ENCODE data around the gene SHISA5. TPM values are rescaled to one million over a fixed set of nuclear protein-coding genes. Genes with fewer than 3 reads are reported as not detected.
A peak's percentile ranks its signal among the peaks of the same experiment; 100 is the strongest.

The SHISA5 gene
- total RNA-seq, 1 experiment from 2014 or later = 226 TPM

DNA sequence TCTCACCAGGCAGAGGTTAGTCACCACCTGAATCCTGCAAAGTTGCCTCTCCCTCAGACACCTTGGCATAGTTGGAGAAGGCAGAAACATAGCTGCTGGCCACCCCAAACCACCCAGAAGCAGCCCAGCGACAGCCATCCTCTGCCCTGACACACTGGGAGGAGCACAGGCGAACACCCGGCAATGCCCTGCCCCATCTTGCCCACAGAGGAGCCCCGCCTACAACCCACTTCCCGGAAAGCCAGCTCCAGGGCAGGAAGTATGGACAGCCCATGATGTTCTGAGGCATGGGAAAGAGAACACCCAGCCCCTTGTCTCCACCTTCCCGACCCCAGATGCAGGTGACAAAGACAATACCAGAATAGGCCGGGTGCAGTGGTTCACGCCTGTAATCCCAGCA is 12.6 kb upstream of the SHISA5 start:
- no peaks in the 10 kb centered on the region for H3K9me3 ChIP-seq
- Mint-ChIP-seq H3K9me3 (ENCODE audit: unreplicated experiment) (no peaks in the 10 kb centered on the region), H3K4me3 (ENCODE audit: unreplicated experiment) (no peak overlapping the region), H3K36me3 (ENCODE audit: insufficient read depth, unreplicated experiment) (no peaks in the 10 kb centered on the region), H3K4me1 (ENCODE audit: low read depth, unreplicated experiment) (no peaks in the 10 kb centered on the region), H3K27me3 (ENCODE audit: insufficient read depth, unreplicated experiment) (no peaks in the 10 kb centered on the region), H3K27ac (ENCODE audit: unreplicated experiment) (no peak overlapping the region)
- peaks cover 6% of the 10 kb centered on the region; the same call in 1 of the 2 replicates for H3K4me1 ChIP-seq
- peaks cover 1% of the 10 kb centered on the region; the same call in 1 of the 2 replicates for H3K36me3 ChIP-seq (ENCODE audit: control insufficient read depth, insufficient read depth, low read length)
- POLR2A ChIA-PET = no interaction called here
- CTCF ChIA-PET = no interaction called here
- no peak overlapping the region for H3K4me3 ChIP-seq (ENCODE audit: low read depth, low read length)
- BruUV-seq (replicated peaks) = no TSS peak
- TF ChIP-seq, protein P1, sequence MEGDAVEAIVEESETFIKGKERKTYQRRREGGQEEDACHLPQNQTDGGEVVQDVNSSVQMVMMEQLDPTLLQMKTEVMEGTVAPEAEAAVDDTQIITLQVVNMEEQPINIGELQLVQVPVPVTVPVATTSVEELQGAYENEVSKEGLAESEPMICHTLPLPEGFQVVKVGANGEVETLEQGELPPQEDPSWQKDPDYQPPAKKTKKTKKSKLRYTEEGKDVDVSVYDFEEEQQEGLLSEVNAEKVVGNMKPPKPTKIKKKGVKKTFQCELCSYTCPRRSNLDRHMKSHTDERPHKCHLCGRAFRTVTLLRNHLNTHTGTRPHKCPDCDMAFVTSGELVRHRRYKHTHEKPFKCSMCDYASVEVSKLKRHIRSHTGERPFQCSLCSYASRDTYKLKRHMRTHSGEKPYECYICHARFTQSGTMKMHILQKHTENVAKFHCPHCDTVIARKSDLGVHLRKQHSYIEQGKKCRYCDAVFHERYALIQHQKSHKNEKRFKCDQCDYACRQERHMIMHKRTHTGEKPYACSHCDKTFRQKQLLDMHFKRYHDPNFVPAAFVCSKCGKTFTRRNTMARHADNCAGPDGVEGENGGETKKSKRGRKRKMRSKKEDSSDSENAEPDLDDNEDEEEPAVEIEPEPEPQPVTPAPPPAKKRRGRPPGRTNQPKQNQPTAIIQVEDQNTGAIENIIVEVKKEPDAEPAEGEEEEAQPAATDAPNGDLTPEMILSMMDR (IDR thresholded peaks at IDR 0.05; ENCODE audit: insufficient read depth in 1 of 2, low read depth in 1 of 2, low read length in 1 of 2, severe bottlenecking in 1 of 2, unreplicated experiment in 1 of 2) = no peak
- H3K27me3 ChIP-seq (replicated peaks; ENCODE audit: control insufficient read depth, insufficient read depth, low read length) = no peaks in the 10 kb centered on the region
- no peak for DNase-seq
- intact Hi-C loops (cut with micrococcal nuclease; ENCODE audit: unreplicated experiment) = no loop called here

DNA sequence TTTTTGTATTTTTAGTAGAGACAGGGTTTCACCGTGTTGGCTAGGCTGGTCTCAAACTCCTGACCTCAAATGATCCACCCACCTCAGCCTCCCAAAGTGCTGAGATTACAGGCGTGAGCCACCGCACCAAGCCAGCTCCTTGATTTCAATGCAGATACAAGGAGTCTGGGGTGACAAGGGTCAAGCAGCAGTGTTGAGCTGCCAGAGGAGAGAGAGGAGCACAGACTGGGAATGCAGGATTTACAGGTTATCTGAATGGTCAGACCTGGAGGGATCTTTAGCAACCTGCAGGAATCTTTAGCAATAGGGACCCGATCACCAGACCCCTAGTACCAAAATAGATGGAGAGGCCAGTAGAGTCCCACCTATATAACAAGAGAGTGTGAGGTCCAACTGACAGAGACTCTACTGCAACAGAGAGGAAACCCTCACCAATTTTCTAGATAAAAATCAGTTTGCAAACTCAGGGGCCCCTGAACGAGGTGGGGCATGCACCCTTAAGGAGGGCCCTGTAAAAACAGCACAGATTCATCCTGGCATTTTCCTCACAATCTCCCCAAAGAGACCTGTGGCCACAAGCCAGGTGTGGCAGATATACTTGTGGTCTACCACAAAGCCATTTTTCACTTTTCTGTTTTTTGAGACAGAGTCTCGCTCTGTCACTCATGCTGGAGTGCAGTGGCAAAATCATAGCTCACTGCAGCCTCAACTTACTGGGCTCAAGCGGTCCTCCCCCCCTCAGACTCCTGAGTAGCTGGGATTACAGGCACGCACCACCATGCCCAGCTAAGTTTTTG is 10.7 kb upstream of the SHISA5 start:
- CTCF ChIA-PET = interaction anchor here (0.6 kb wide), 1 partner anchor 13 kb away, joined by 3 read pairs; no protein-coding TSS in a partner anchor

DNA sequence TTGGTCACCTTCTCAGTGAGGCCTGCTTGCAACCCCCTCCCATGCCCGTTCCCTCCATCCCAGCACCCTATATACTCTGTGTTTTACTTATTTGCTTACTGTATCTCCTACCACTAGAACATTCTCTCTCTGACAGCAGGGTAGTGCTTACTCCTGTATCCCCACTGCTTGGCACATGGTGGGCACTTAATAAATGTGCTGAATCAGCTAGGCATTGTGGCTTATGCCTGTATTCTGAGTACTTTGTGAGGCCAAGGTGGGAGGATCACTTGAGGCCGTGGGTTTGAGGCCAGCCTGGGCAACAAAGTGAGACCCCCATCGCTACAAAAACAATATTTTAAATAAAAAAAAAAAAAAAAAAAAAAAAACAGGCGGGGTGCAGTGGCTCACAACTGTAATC is 7.6 kb upstream of the SHISA5 start:
- no peaks in the 10 kb centered on the region for H3K27me3 ChIP-seq (replicated peaks; ENCODE audit: control insufficient read depth, insufficient read depth, low read length)
- H3K9me3 ChIP-seq = no peaks in the 10 kb centered on the region
- ChIA-PET POLR2A (no interaction called here), CTCF (interaction anchor here (0.8 to 1.0 kb wide), 2 partner anchors 38 kb away, joined by 3 read pairs; no protein-coding TSS in a partner anchor)
- DNase-seq = no peak
- TF ChIP-seq, protein P1 (IDR thresholded peaks at IDR 0.05; ENCODE audit: insufficient read depth in 1 of 2, low read depth in 1 of 2, low read length in 1 of 2, severe bottlenecking in 1 of 2, unreplicated experiment in 1 of 2) = no peak
- Mint-ChIP-seq H3K9me3 (ENCODE audit: unreplicated experiment) (no peaks in the 10 kb centered on the region), H3K4me1 (ENCODE audit: low read depth, unreplicated experiment) (peaks cover 7% of the 10 kb centered on the region), H3K27me3 (ENCODE audit: insufficient read depth, unreplicated experiment) (no peaks in the 10 kb centered on the region), H3K27ac (ENCODE audit: unreplicated experiment) (no peak overlapping the region), H3K4me3 (ENCODE audit: unreplicated experiment) (no peak overlapping the region), H3K36me3 (ENCODE audit: insufficient read depth, unreplicated experiment) (peaks cover 6% of the 10 kb centered on the region)
- H3K4me3 ChIP-seq (ENCODE audit: low read depth, low read length) = no peak overlapping the region
- BruUV-seq (replicated peaks) = no TSS peak
- peaks cover 15% of the 10 kb centered on the region for H3K4me1 ChIP-seq
- H3K36me3 ChIP-seq (ENCODE audit: control insufficient read depth, insufficient read depth, low read length) = no peaks in the 10 kb centered on the region
- intact Hi-C loops (cut with micrococcal nuclease; ENCODE audit: unreplicated experiment) = no loop called here

More for the DNA sequence above, 10.7 kb upstream of the SHISA5 start:
- Histone ChIP-seq H3K9me3 (no peaks in the 10 kb centered on the region), H3K4me3 (ENCODE audit: low read depth, low read length) (no peak overlapping the region), H3K36me3 (ENCODE audit: control insufficient read depth, insufficient read depth, low read length) (no peaks in the 10 kb centered on the region), H3K27me3 (replicated peaks; ENCODE audit: control insufficient read depth, insufficient read depth, low read length) (no peaks in the 10 kb centered on the region), H3K4me1 (peaks cover 6% of the 10 kb centered on the region; the same call in 1 of the 2 replicates)
- BruUV-seq (replicated peaks) = no TSS peak
- Mint-ChIP-seq H3K27ac (ENCODE audit: unreplicated experiment) (no peak overlapping the region), H3K4me3 (ENCODE audit: unreplicated experiment) (no peak overlapping the region), H3K4me1 (ENCODE audit: low read depth, unreplicated experiment) (no peaks in the 10 kb centered on the region), H3K36me3 (ENCODE audit: insufficient read depth, unreplicated experiment) (no peaks in the 10 kb centered on the region), H3K27me3 (ENCODE audit: insufficient read depth, unreplicated experiment) (no peaks in the 10 kb centered on the region), H3K9me3 (ENCODE audit: unreplicated experiment) (no peaks in the 10 kb centered on the region)
- intact Hi-C loops (cut with micrococcal nuclease; ENCODE audit: unreplicated experiment) = no loop called here
- DNase-seq = peak in 1 of 2 experiments; percentile 44
- POLR2A ChIA-PET = interaction anchor here (0.7 to 1.0 kb wide), 2 partner anchors 41 to 78 kb away, joined by 3 to 6 read pairs; no protein-coding TSS in a partner anchor
- TF ChIP-seq, protein P1 (IDR thresholded peaks at IDR 0.05; ENCODE audit: insufficient read depth in 1 of 2, low read depth in 1 of 2, low read length in 1 of 2, severe bottlenecking in 1 of 2, unreplicated experiment in 1 of 2) = no peak
